OCI-LY1 (cell line): Measurements from ENCODE around the gene CPEB2.

Experiments
- H2AFZ ChIP-seq: fragments of 200-600 bp; sonication (generic), shearing (Covaris generic); 2 replicates; pipeline ENCODE4 v1.6.0; 2014; ENCODE audit warnings: antibody characterized with exemption, mild to moderate bottlenecking, low read length
- H3F3A ChIP-seq: fragments of 200-600 bp; sonication (generic), shearing (Covaris generic); 2 replicates; pipeline ENCODE4 v1.6.0; 2014; ENCODE audit warnings: mild to moderate bottlenecking, antibody characterized with exemption, low read length, moderate library complexity; ENCODE audit not compliant: insufficient read depth
- H3K27ac ChIP-seq: fragments of 200-600 bp; sonication (generic); 2 replicates; pipeline ENCODE4 v1.5.1; 2014; ENCODE audit warnings: low read length, mixed run types, mild to moderate bottlenecking, low read depth; ENCODE audit not compliant: poor library complexity, severe bottlenecking
- H3K27me3 ChIP-seq: fragments of 200-600 bp; sonication (generic); 2 replicates; pipeline ENCODE4 v1.6.0; 2014; ENCODE audit warnings: antibody characterized with exemption, mild to moderate bottlenecking, low read length, moderate library complexity; ENCODE audit not compliant: insufficient read depth
- H3K36me3 ChIP-seq: fragments of 200-600 bp; sonication (generic); 2 replicates; pipeline ENCODE4 v1.6.1; 2014; ENCODE audit warnings: mild to moderate bottlenecking, antibody characterized with exemption, low read length, moderate library complexity, mixed read lengths; ENCODE audit not compliant: insufficient read depth
- H3K4me1 ChIP-seq: fragments of 200-600 bp; sonication (generic); 2 replicates; pipeline ENCODE4 v1.5.1; 2014; ENCODE audit warnings: mild to moderate bottlenecking, low read length, moderate library complexity; ENCODE audit not compliant: insufficient read depth, severe bottlenecking
- H3K4me2 ChIP-seq: fragments of 200-600 bp; sonication (generic), shearing (Covaris generic); 2 replicates; pipeline ENCODE4 v1.6.1; 2014; ENCODE audit warnings: low read length
- H3K4me3 ChIP-seq: fragments of 200-600 bp; sonication (generic); 2 replicates; pipeline ENCODE4 v1.5.1; 2014; ENCODE audit warnings: low read length, low read depth, mild to moderate bottlenecking, mixed read lengths; ENCODE audit not compliant: poor library complexity, severe bottlenecking
- H3K79me2 ChIP-seq: fragments of 200-600 bp; shearing (Covaris generic); 2 replicates; pipeline ENCODE4 v1.6.1; 2016; ENCODE audit warnings: mixed run types, low read length, mixed read lengths; ENCODE audit not compliant: insufficient read depth
- H3K9ac ChIP-seq: fragments of 200-600 bp; sonication (generic), shearing (Covaris generic); 2 replicates; pipeline ENCODE4 v1.6.1; 2014; ENCODE audit warnings: mild to moderate bottlenecking, low read length, mixed read lengths
- H3K9me2 ChIP-seq: fragments of 200-600 bp; sonication (generic), shearing (Covaris generic); 2 replicates; pipeline ENCODE4 v1.6.1; 2014; ENCODE audit warnings: low read depth, mild to moderate bottlenecking, low read length, mixed read lengths
- H3K9me3 ChIP-seq: fragments of 200-600 bp; shearing (Covaris generic); 2 replicates; pipeline ENCODE4 v1.6.1; 2014; ENCODE audit warnings: low read length, mixed read lengths
- H4K20me1 ChIP-seq: fragments of 200-600 bp; sonication (generic), shearing (Covaris generic); 2 replicates; pipeline ENCODE4 v1.6.0; 2016; ENCODE audit warnings: mild to moderate bottlenecking, low read length; ENCODE audit not compliant: insufficient read depth
- EZH2 ChIP-seq: fragments of 200-600 bp; sonication (generic), shearing (Covaris generic); IDR thresholded peaks from 2 replicates; pipeline ENCODE4 v1.8.0; 2017; ENCODE audit warnings: borderline replicate concordance, mixed run types, mild to moderate bottlenecking, antibody characterized with exemption, low read length, moderate library complexity, mixed read lengths
- TF ChIP-seq, protein P1 (sequence below): fragments of 200-600 bp; sonication (generic), shearing (Covaris generic); IDR thresholded peaks from 2 replicates; pipeline ENCODE4 v1.5.1; 2017; ENCODE audit warnings: mild to moderate bottlenecking, antibody characterized with exemption, low read length, moderate library complexity, mixed read lengths

The CPEB2 gene

DNA sequence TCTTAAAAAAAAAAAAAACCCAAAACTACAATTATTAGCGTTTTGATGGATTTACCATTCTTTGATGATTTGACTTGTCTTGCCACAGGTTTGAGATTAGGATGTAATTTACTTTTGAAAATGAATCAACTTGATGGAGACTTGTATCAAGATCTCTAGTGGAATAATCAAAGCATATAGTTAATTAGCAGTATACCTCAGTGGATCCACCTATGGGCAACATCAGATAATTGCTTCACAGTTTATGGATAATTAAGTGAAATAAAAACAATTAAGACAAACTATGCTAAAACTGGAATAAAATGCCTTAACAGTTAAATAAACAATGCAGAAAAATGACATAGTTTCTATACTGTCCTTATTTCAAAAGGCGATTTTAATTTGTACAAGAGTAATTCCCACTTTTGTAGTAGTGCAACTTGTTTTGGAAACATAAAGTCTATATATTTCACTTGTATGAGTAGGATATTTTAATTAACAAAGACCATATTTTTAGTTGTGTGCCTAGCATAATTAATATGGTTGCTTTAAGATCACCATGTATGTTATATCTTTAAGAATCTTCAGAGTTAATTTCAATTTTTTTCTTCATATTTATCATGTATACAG lies 4.2 kb downstream of the CPEB2 start:
- TF ChIP-seq, protein P1, sequence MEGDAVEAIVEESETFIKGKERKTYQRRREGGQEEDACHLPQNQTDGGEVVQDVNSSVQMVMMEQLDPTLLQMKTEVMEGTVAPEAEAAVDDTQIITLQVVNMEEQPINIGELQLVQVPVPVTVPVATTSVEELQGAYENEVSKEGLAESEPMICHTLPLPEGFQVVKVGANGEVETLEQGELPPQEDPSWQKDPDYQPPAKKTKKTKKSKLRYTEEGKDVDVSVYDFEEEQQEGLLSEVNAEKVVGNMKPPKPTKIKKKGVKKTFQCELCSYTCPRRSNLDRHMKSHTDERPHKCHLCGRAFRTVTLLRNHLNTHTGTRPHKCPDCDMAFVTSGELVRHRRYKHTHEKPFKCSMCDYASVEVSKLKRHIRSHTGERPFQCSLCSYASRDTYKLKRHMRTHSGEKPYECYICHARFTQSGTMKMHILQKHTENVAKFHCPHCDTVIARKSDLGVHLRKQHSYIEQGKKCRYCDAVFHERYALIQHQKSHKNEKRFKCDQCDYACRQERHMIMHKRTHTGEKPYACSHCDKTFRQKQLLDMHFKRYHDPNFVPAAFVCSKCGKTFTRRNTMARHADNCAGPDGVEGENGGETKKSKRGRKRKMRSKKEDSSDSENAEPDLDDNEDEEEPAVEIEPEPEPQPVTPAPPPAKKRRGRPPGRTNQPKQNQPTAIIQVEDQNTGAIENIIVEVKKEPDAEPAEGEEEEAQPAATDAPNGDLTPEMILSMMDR: peak; percentile 39; the same call in 1 of the 2 replicates
- TF ChIP-seq EZH2: no peak

DNA sequence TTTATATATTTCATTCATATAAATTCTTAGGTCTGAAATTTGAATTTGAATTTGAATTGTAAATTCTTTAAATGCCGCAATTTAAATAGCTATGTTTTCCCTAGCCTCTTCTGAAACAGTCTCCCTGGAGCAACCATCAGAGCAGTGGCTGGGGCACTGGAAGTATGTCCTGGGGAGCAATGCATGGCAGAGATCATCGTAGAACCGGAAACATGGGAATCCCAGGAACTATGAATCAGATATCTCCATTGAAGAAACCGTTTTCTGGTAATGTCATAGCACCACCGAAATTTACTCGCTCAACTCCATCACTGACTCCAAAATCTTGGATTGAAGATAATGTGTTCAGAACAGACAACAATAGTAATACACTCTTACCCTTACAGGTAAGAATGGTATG lies 4.9 kb downstream of the CPEB2 start:
- no peaks in the 10 kb centered on the region for H3K27me3 ChIP-seq
- no peaks in the 10 kb centered on the region for H3K36me3 ChIP-seq
- H3K4me1 ChIP-seq: peaks cover 11% of the 10 kb centered on the region
- TF ChIP-seq, protein P1: no peak
- TF ChIP-seq EZH2: no peak
- H3K9ac ChIP-seq: no peak overlapping the region
- H3K79me2 ChIP-seq: no peaks in the 10 kb centered on the region
- no peaks in the 10 kb centered on the region for H3K9me3 ChIP-seq
- no peak overlapping the region for H3K4me2 ChIP-seq
- H4K20me1 ChIP-seq: no peaks in the 10 kb centered on the region
- no peaks in the 10 kb centered on the region for H3K9me2 ChIP-seq
- H3K4me3 ChIP-seq: no peak overlapping the region
- H2AFZ ChIP-seq: no peak overlapping the region
- no peaks in the 10 kb centered on the region for H3F3A ChIP-seq
- no peak overlapping the region for H3K27ac ChIP-seq

More for the DNA sequence above, 4.2 kb downstream of the CPEB2 start:
- Histone ChIP-seq H3K4me3 (peak overlapping the region; percentile 68), H3K9ac (no peak overlapping the region), H3K36me3 (no peaks in the 10 kb centered on the region), H3K4me1 (peaks cover 11% of the 10 kb centered on the region), H3K4me2 (peak overlapping the region; percentile 92; the same call in 1 of the 2 replicates), H3K9me3 (no peaks in the 10 kb centered on the region), H3K9me2 (no peaks in the 10 kb centered on the region), H3F3A (no peaks in the 10 kb centered on the region), H3K27ac (no peak overlapping the region), H3K79me2 (no peaks in the 10 kb centered on the region), H3K27me3 (no peaks in the 10 kb centered on the region), H4K20me1 (no peaks in the 10 kb centered on the region), H2AFZ (no peak overlapping the region)

DNA sequence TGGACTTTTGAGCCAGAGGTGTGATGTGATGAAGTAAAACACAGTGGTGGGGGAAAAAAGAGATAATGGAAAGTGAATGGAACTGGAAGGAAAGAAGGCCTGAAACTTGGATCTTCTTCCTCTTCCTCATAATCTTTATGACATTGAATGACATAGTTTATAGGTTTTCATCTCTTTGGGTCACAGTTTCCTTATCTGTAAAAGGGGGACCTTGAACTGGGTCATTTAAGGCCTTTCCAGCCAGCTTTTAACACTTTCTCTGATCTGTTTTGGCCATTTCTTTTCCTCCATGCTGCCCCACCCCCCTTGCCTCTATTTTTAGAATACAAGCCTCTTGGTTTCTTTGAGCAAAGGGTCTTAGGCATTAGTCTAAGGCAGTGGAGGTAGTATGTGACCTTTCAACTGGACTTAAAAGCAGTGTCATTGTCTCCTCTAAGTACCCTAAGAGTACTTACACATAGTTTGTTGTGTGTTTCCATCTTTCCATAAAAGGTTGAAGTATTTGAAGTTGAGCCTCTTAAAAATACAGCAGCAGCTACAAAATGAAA lies 7.8 kb downstream of the CPEB2 start:
- TF ChIP-seq EZH2: no peak
- TF ChIP-seq, protein P1: no peak
- Histone ChIP-seq H2AFZ (no peak overlapping the region), H3K36me3 (no peaks in the 10 kb centered on the region), H3F3A (no peaks in the 10 kb centered on the region), H3K27me3 (no peaks in the 10 kb centered on the region), H3K4me3 (no peak overlapping the region), H4K20me1 (no peaks in the 10 kb centered on the region), H3K27ac (no peak overlapping the region), H3K4me1 (peaks cover 10% of the 10 kb centered on the region), H3K9me3 (no peaks in the 10 kb centered on the region), H3K79me2 (no peaks in the 10 kb centered on the region), H3K9me2 (no peaks in the 10 kb centered on the region), H3K9ac (no peak overlapping the region), H3K4me2 (no peak overlapping the region)
